Measurements from ENCODE around the gene EIF5. TPM values are rescaled to one million over a fixed set of nuclear protein-coding genes. Genes with fewer than 3 reads are reported as not detected.

EIF5 gene
- total and polyA plus RNA-seq, 2 of the 4 experiments (the other 2 are of a cell fraction) = 181 to 241 TPM

DNA sequence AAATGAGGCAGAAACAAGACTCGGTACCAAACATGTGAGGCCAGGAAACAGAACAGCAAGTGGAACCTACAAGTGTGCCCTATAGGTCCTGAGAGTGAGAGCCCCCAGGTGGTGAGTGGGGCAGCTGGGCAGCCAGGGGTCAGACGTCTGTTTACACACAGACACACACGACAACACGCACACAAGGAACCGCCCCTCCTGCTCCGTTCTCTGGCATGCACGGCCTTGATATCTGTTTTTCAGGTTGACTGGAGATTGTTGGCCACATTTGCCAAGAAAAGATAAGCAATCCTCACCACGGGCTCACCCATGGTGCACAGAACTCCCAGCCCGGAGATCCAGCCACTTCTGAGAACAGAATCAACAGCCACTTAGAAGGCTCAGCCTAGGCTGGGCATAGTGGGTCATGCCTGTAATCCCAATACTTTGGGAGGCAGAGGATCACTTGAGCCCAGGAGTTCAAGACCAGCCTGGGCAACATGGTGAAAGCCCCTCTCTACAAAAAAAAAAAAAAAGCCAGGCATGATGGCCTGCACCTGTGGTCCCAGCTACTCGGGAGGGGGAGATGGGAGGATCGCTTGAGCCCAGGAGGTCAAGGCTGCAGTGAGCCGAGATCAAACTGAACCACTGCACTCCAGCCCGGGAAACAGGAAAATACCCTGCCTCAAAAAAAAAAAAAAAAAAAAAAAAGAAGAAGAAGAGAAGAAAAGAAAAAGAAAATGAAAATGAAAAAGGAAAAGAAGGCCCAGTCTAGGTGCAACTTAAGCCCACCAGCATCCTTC, 19.4 kb upstream of the EIF5 start:
- DNase-seq (no peak), ATAC-seq (ENCODE audit: low read depth) (no peak; the same call in 1 of the 2 replicates)
- intact Hi-C loops (cut with micrococcal nuclease) = no loop called here
- ChIA-PET CTCF (interaction anchor here (0.9 kb wide), 1 partner anchor 12 kb away, joined by 3 read pairs; no protein-coding TSS in a partner anchor), POLR2A (ENCODE audit: unreplicated experiment) (no interaction called here)
- peaks cover 5% of the 10 kb centered on the region; the same call in 1 of the 2 replicates for H3K27me3 ChIP-seq (ENCODE audit: control insufficient read depth, insufficient read depth, low read length)
- BruUV-seq (replicated peaks) = no TSS peak
- no peak overlapping the region for H4K5ac ChIP-seq (ENCODE audit: low read depth, low read length)
- H4K91ac ChIP-seq (ENCODE audit: insufficient read depth, low read depth, low read length) = no peak overlapping the region
- WGBS, 2 experiments (ENCODE audit: extremely low coverage in 2 of 2, insufficient read length in 1 of 2) = 83% methylated on average over 1 of the region's 13 CpGs; no CpG with 5 or more reads in 1 of the 2 experiments
- H4K20me1 ChIP-seq (ENCODE audit: insufficient read depth, low read length) = no peaks in the 10 kb centered on the region
- H4K8ac ChIP-seq (ENCODE audit: low read depth in 2 of 2, low read length in 2 of 2) = peak overlapping the region; percentile 77 to 80; a peak in 2 of 4 replicates
- H3K18ac ChIP-seq (ENCODE audit: low read depth, low read length) = no peak overlapping the region
- no peak overlapping the region for H3K4me2 ChIP-seq (ENCODE audit: low read depth, low read length)
- H2AK5ac ChIP-seq (ENCODE audit: low read depth, low read length) = no peak overlapping the region
- H3K23ac ChIP-seq (ENCODE audit: low read depth, low read length) = no peak overlapping the region
- no peak overlapping the region for H2BK120ac ChIP-seq (ENCODE audit: low read depth, low read length)
- H3K56ac ChIP-seq (ENCODE audit: extremely low read depth, insufficient read depth, low read length) = no peak overlapping the region
- H3K27ac ChIP-seq (ENCODE audit: insufficient read depth, low read length) = no peak overlapping the region
- H2AFZ ChIP-seq (replicated peaks; ENCODE audit: low read length, poor library complexity) = peak overlapping the region; percentile 86
- no peak overlapping the region for H2BK5ac ChIP-seq (ENCODE audit: low read depth, low read length, poor library complexity, severe bottlenecking)
- no peak overlapping the region for H2BK15ac ChIP-seq (ENCODE audit: low read depth, low read length)
- H3K4me3 ChIP-seq (ENCODE audit: insufficient read depth, low read depth, low read length) = no peak overlapping the region
- no peaks in the 10 kb centered on the region for H3K9me3 ChIP-seq (ENCODE audit: control insufficient read depth, insufficient read depth, low read length)
- in situ Hi-C loops (cut with MboI; ENCODE audit: low sequenced_read_pairs) = no loop called here
- H3K4ac ChIP-seq (ENCODE audit: low read depth, low read length) = peak overlapping the region; percentile 48; the same call in 1 of the 2 replicates
- H3K9ac ChIP-seq (ENCODE audit: low read depth, low read length) = no peak overlapping the region
- H2AK9ac ChIP-seq (replicated peaks; ENCODE audit: low read depth, low read length, poor library complexity) = no peak overlapping the region
- TF ChIP-seq FOS (IDR thresholded peaks at IDR 0.05; ENCODE audit: low read depth, low read length) (no peak), SMC3 (IDR thresholded peaks at IDR 0.05; ENCODE audit: low read depth, low read length) (no peak), NFE2L2 (IDR thresholded peaks at IDR 0.05; ENCODE audit: low read depth, low read length) (no peak), CEBPB (IDR thresholded peaks at IDR 0.05; ENCODE audit: low read depth, low read length) (no peak), CHD1 (IDR thresholded peaks at IDR 0.05; ENCODE audit: low read depth, low read length) (no peak), MXI1 (IDR thresholded peaks at IDR 0.05; ENCODE audit: borderline replicate concordance, low read depth, low read length) (no peak), ELK1 (IDR thresholded peaks at IDR 0.05; ENCODE audit: borderline replicate concordance, low read depth, low read length) (no peak), BHLHE40 (IDR thresholded peaks at IDR 0.05; ENCODE audit: low read depth, low read length) (no peak), MAFK (IDR thresholded peaks at IDR 0.05; ENCODE audit: low read depth, low read length) (no peak), RCOR1 (IDR thresholded peaks at IDR 0.05; ENCODE audit: insufficient replicate concordance, low read length) (no peak), RFX5 (IDR thresholded peaks at IDR 0.05; ENCODE audit: low read depth, low read length) (no peak)
- H3K4me1 ChIP-seq (ENCODE audit: control insufficient read depth, insufficient read depth, low read length) = peaks cover 3% of the 10 kb centered on the region
- no peaks in the 10 kb centered on the region for H3K79me1 ChIP-seq (ENCODE audit: low read depth in 1 of 2, low read length in 2 of 2)
- H2BK20ac ChIP-seq (ENCODE audit: low read depth, low read length) = no peak overlapping the region
- dilution Hi-C loops (cut with HindIII; ENCODE audit: low sequenced_read_pairs, unreplicated experiment) = no loop called here
- H3K14ac ChIP-seq (replicated peaks; ENCODE audit: low read depth, low read length) = 0 out of 2 replicates have a peak overlapping the region, but pooled peaks have one; percentile 10
- no peaks in the 10 kb centered on the region for H3K9me1 ChIP-seq (ENCODE audit: insufficient read depth, low read length)
- no peaks in the 10 kb centered on the region for H3K36me3 ChIP-seq (ENCODE audit: control insufficient read depth, insufficient read depth, low read length)
